ENCODE measurements around the gene POLRMT. TPM values are rescaled to one million over a fixed set of nuclear protein-coding genes. Genes with fewer than 3 reads are reported as not detected.
"Not testable (repeated sequence)": the region's sequence is repeated elsewhere in the genome, so short reads cannot be mapped to it uniquely, and the experiment has no call there.

The POLRMT gene
- total RNA-seq, 4 donors from 2014 or later, result 37.8 to 61.1 (median 46.9) TPM

GRCh38 chr19:633786-634639, 676 bp upstream of the POLRMT start:
- peak overlapping the region; percentile 21 for H3K4me3 ChIP-seq (ENCODE audit: low read depth, poor library complexity, severe bottlenecking)
- TF ChIP-seq POLR2A (IDR thresholded peaks at IDR 0.05), result no peak
- intact Hi-C loops (cut with DNase I; ENCODE audit: low total_unique reads), result no loop called here
- no peak for DNase-seq (ENCODE audit: low spot score in 2 of 2)
- WGBS, 2 donors, result 18 to 23% methylated on average over 30 to 32 of the region's 32 CpGs

GRCh38 chr19:632579-633067, 714 bp downstream of the POLRMT start:
- TF ChIP-seq CTCF (IDR thresholded peaks at IDR 0.05) (no peak), POLR2A (IDR thresholded peaks at IDR 0.05) (no peak)
- 1 to 2% methylated on average over 18 to 30 of the region's 35 CpGs for WGBS, 2 donors
- intact Hi-C loops (cut with DNase I; ENCODE audit: low total_unique reads), result no loop called here
- no peak for DNase-seq (ENCODE audit: low spot score in 2 of 2)
- H3K4me3 ChIP-seq (ENCODE audit: low read depth, poor library complexity, severe bottlenecking), result peak overlapping the region; percentile 85

- DNase-seq (ENCODE audit: low spot score in 2 of 2), result no peak
- WGBS, 2 donors, result 89 to 93% methylated on average over 30 of the region's 30 CpGs
- H3K4me3 ChIP-seq (ENCODE audit: low read depth, poor library complexity, severe bottlenecking), result no peak overlapping the region
- TF ChIP-seq CTCF (IDR thresholded peaks at IDR 0.05) (no peak), POLR2A (IDR thresholded peaks at IDR 0.05) (no peak)
- intact Hi-C loops (cut with DNase I; ENCODE audit: low total_unique reads), result no loop called here
Observed at GRCh38 chr19:629961-630714, 3.2 kb downstream of the POLRMT start.

- H3K4me3 ChIP-seq (ENCODE audit: low read depth, poor library complexity, severe bottlenecking); DNase-seq (ENCODE audit: low spot score in 2 of 2); intact Hi-C loops (cut with DNase I; ENCODE audit: low total_unique reads): not testable (repeated sequence)
- 84 to 88% methylated on average over 23 to 24 of the region's 25 CpGs for WGBS, 2 donors
Observed at GRCh38 chr19:629515-629914, 3.8 kb downstream of the POLRMT start.

GRCh38 chr19:628168-628567, 5.2 kb downstream of the POLRMT start:
- DNase-seq (ENCODE audit: low spot score in 2 of 2), result no peak
- WGBS, 2 donors, result 84 to 89% methylated on average over 18 to 19 of the region's 19 CpGs
- intact Hi-C loops (cut with DNase I; ENCODE audit: low total_unique reads), result no loop called here
- H3K4me3 ChIP-seq (ENCODE audit: low read depth, poor library complexity, severe bottlenecking), result no peak overlapping the region
- no peak for TF ChIP-seq CTCF (IDR thresholded peaks at IDR 0.05)
- TF ChIP-seq POLR2A (IDR thresholded peaks at IDR 0.05), result no peak

DNA sequence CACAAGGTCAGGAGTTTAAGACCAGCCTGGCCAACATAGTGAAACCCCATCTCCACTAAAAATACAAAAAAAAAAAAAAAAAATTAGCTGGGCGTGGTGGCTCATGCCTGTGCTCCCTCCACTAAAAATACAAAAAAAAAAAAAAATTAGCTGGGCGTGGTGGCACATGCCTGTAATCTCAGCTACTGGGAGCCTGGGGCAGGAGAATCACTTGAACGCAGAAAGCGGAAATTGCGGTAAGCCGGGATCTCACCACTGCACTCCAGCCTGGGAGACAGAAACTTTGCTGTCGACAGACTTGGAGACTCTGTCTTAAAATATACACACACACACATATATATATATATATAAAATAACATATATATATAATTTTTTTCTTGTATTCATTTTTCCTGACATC, 6.8 kb downstream of the POLRMT start:
- H3K4me3 ChIP-seq (ENCODE audit: low read depth, poor library complexity, severe bottlenecking); intact Hi-C loops (cut with DNase I; ENCODE audit: low total_unique reads); DNase-seq (ENCODE audit: low spot score in 2 of 2): not testable (repeated sequence)
- WGBS, 2 donors, result 61 to 65% methylated on average over 7 of the region's 7 CpGs

DNA sequence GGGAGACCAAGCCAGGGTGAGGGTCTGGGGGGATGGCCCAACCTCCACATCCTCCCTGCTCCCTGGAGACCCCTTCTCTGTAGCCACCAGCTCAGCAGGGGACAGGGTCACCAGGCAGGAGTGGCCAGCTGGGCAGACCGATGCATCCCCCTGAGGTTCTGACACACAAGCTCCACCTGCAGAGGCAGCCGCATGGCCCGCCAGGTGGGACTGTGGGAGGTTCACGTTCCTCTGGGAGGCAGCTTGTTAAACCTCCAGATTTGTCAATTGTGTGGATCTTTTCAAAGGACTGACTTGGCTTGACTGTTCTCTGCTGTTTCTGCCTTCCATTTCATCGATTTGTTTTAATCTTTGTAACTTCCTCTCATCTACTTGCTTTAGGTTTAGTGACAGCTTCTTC, 8.1 kb downstream of the POLRMT start:
- DNase-seq (ENCODE audit: low spot score in 2 of 2), result no peak
- 91 to 93% methylated on average over 5 of the region's 5 CpGs for WGBS, 2 donors
- H3K4me3 ChIP-seq (ENCODE audit: low read depth, poor library complexity, severe bottlenecking), result no peak overlapping the region
- intact Hi-C loops (cut with DNase I; ENCODE audit: low total_unique reads), result no loop called here
- no peak for TF ChIP-seq CTCF (IDR thresholded peaks at IDR 0.05)
- no peak for TF ChIP-seq POLR2A (IDR thresholded peaks at IDR 0.05)
